GM23248 (cell line): ENCODE results near the gene TRIM17.

Experiments
- EZH2 ChIP-seq: fragments of 200-600 bp; sonication (generic); IDR thresholded peaks from 2 replicates; pipeline ENCODE4 v1.6.1; 2018; ENCODE audit warnings: antibody characterized with exemption, mild to moderate bottlenecking; ENCODE audit not compliant: insufficient read depth, poor library complexity, severe bottlenecking
- EZH2phosphoT487 ChIP-seq: fragments of 200-600 bp; sonication (generic); IDR thresholded peaks from 2 replicates; pipeline ENCODE4 v1.6.1; 2018; ENCODE audit warnings: antibody characterized with exemption, moderate library complexity, mild to moderate bottlenecking, low read depth; ENCODE audit not compliant: insufficient read depth

DNA sequence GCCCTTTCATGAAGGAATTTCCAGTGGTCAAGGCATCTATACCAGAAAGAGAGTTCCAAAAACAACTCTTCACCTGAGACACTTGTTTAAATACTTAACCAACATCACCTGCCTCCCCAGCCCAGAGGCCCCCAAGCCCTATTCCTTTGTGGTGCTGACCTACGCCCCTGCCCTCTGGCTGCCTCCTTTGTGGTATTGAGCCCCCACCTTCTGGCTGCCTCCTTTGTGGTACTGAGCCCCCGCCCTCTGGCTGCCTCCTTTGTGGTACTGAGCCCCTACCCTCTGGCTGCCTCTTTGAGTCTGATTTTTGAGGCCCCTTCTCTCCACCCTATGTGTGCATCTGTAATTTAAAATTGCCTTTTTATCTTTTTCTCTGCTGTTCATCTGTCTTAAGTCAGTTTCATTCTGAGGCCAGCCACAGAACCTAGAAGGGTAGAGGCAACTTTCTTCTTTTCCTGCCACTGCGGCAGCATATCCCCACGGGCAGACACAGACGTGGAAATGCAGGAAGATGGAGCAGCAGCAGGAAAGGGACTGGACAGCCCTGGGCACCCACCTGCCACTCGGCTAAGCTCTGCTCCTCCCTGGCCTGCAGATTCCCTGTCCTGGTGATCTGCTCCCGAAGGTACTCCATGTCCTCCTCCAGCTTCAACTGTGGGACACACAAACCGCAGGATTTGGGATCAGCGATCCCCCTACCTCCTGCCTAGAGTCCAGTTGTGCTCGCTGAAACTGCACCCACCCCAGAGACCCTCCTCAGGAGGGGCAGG, 3.2 kb downstream of the TRIM17 start:
- TF ChIP-seq EZH2: no peak
- TF ChIP-seq EZH2phosphoT487: no peak
